DMS153 treated with DMSO at 0.1 percent for 48 hours (cell line): ENCODE results near the gene SUDS3.
A peak's percentile ranks its signal among the peaks of the same experiment; 100 is the strongest.
"Not testable (repeated sequence)": the region's sequence is repeated elsewhere in the genome, so short reads cannot be mapped to it uniquely, and the experiment has no call there.

ENCODE experiments used
- DNase-seq: peaks from one replicate; lab custom pipeline; 2025; ENCODE audit not compliant: unreplicated experiment; lab: John Stamatoyannopoulos, UW

Gene SUDS3

GRCh38 chr12:118376089-118377020 lies at the start of gene SUDS3:
SUDS3 (plus strand) TSS chr12:118376555; CDS start chr12:118376692, 137 bp downstream.
- DNase-seq: peak; percentile 80

GRCh38 chr12:118326991-118327390 lies 49.4 kb upstream of the SUDS3 start:
- DNase-seq: no peak

- DNase-seq: no peak
Observed at GRCh38 chr12:118327391-118327790, 49.0 kb upstream of the SUDS3 start.

- no peak for DNase-seq
Observed at GRCh38 chr12:118328486-118329330, 47.6 kb upstream of the SUDS3 start.

- no peak for DNase-seq
Observed at GRCh38 chr12:118330421-118331018, 45.8 kb upstream of the SUDS3 start.

GRCh38 chr12:118332511-118332910 lies 43.8 kb upstream of the SUDS3 start:
- no peak for DNase-seq

- DNase-seq: no peak
Observed at GRCh38 chr12:118334241-118334640, 42.1 kb upstream of the SUDS3 start.

- no peak for DNase-seq
Observed at GRCh38 chr12:118334939-118335567, 41.3 kb upstream of the SUDS3 start.

- no peak for DNase-seq
Observed at GRCh38 chr12:118336123-118336522, 40.2 kb upstream of the SUDS3 start.

GRCh38 chr12:118337194-118337838 lies 39.0 kb upstream of the SUDS3 start:
- no peak for DNase-seq

GRCh38 chr12:118342090-118342489 lies 34.3 kb upstream of the SUDS3 start:
- DNase-seq: no peak

- DNase-seq: no peak
Observed at GRCh38 chr12:118344829-118345228, 31.5 kb upstream of the SUDS3 start.

GRCh38 chr12:118345355-118345754 lies 31.0 kb upstream of the SUDS3 start:
- no peak for DNase-seq

- DNase-seq: no peak
Observed at GRCh38 chr12:118346895-118347294, 29.5 kb upstream of the SUDS3 start.

- no peak for DNase-seq
Observed at GRCh38 chr12:118347916-118348315, 28.4 kb upstream of the SUDS3 start.

GRCh38 chr12:118350908-118351559 lies 25.3 kb upstream of the SUDS3 start:
- no peak for DNase-seq

- no peak for DNase-seq
Observed at GRCh38 chr12:118353721-118354120, 22.6 kb upstream of the SUDS3 start.

GRCh38 chr12:118354503-118354902 lies 21.9 kb upstream of the SUDS3 start:
- not testable (repeated sequence) for DNase-seq

GRCh38 chr12:118354903-118355302 lies 21.5 kb upstream of the SUDS3 start:
- DNase-seq: no peak

- DNase-seq: no peak
Observed at GRCh38 chr12:118355843-118356242, 20.5 kb upstream of the SUDS3 start.
